Activated naive CD4-positive, alpha-beta T cell (primary cell): ENCODE measurements around the gene POLR2A.

Experiments used
- DNase-seq, 4 experiments: peaks; one replicate each; lab custom pipeline; 2025; lab: John Stamatoyannopoulos, UW

POLR2A gene

GRCh38 chr17:7484067-7484918 lies at the start of gene POLR2A:
Gene POLR2A, plus strand, starts transcription at chr17:7484366.
- peak; percentile 98 to 99 (median 98) for DNase-seq

GRCh38 chr17:7435676-7436555 lies 48.2 kb upstream of the POLR2A start:
- DNase-seq, result peak in 3 of 4 experiments; percentile 43 to 65 (median 54)

- peak; percentile 43 to 82 (median 58) for DNase-seq
Observed at GRCh38 chr17:7436556-7437368, 47.4 kb upstream of the POLR2A start.

DNA sequence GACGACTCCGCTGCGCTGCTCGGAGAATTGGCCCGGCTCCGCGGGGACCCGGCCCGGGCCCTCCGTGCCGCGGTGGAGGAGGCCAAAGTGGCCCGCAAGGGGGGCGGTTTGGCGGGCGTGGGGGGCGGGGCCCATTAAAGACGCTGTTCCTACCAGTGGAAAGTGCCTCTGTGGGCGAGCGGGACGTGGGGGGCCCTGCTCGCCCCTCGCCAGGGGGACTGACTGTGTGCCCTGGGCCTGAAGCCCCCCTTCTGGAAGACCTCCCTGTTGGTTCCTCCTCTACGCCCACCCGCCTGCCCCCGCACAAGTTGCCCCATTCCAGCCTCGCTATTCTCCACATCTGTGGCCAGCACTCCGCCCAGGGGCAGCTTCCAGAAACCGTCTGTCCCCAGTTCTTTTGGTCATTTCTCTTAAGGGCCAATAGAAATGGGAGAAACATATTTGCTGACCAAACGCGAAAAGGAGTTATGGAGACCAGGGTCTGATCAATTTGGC lies 46.8 kb upstream of the POLR2A start:
- DNase-seq, result peak in 1 of 4 experiments; percentile 43

GRCh38 chr17:7437950-7438614 lies 46.1 kb upstream of the POLR2A start:
- peak in 3 of 4 experiments; percentile 13 to 64 (median 20) for DNase-seq

DNA sequence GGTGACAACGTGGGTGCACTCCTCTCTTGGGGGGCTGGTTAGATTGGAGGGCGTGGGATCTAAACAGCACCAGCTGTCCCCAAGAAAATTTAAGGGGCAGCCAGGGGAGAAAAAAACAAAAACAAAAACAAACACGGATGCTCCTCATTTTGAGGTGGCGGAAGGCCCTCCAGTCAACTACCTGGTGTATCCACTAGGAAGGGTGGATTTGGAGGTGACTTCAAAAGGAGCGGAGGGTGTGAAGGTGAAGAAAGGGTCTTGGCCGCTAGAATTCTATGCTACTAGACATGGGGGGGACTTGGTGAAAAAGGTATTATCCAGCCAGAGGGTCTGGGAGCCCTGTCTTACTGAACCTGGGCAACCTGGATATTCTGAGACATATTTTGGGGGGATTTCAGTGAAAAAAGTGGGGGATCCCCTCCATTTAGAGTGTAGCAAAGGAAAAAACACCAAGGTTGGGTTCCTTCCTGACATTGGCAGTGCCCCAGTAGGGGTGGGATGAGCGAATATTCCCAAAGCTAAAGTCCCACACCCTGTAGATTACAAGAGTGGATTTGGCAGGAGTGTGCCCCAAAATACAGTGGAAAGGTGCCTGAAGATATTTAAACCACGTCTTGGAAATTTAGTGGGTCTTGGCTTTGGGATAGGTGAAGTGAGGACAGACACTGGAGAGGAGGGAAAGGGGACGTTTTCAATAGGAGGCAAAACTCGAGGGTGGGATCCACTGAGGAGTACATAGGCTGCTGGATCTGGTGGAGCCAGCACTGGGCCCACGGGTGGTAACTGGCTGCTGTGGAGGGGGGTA lies 45.3 kb upstream of the POLR2A start:
- DNase-seq, result no peak

- no peak for DNase-seq
Observed at GRCh38 chr17:7439462-7440112, 44.6 kb upstream of the POLR2A start, which contains the start of gene FGF11. Gene FGF11, plus strand, starts transcription at chr17:7439512. Its CDS starts 109 bp downstream, at chr17:7439621.

DNA sequence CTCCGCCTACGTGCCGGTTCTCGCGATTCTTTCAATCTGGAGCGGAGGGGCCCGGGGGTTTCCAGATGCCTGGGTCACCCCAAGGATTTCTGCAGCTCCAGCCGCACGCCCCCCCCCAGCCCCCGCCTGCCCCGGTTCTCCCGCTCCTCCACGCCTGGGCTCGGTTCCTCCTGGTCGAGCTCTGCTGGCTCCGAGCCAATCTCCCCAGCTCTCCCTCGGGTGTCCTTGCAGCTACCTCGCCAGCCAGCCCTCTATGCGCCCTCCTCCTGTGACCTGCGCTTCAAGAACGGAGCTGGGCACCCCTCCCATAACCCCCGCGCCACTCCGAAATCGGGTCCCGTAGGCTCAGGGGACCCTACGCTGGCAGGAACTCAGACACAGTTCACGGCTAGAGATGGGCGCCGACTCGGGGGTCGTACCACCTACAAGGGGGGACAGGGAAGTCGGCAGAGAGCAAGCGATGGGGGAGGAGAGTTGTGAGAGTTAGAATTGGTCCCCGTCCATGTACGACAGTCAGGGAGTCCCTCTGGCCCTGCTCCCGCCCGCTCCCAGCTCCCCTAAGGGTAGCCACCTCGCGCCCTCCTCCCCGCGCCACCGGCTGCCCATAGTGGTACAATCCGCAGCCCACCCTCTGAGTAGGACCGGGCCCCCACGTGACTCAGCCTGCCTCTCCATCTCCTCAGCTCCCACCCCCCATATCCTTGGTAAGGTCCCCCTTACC lies 43.9 kb upstream of the POLR2A start:
- DNase-seq, result no peak

GRCh38 chr17:7440834-7441195 lies 43.4 kb upstream of the POLR2A start:
- DNase-seq, result no peak

GRCh38 chr17:7441266-7441665 lies 42.9 kb upstream of the POLR2A start:
- DNase-seq, result no peak

DNA sequence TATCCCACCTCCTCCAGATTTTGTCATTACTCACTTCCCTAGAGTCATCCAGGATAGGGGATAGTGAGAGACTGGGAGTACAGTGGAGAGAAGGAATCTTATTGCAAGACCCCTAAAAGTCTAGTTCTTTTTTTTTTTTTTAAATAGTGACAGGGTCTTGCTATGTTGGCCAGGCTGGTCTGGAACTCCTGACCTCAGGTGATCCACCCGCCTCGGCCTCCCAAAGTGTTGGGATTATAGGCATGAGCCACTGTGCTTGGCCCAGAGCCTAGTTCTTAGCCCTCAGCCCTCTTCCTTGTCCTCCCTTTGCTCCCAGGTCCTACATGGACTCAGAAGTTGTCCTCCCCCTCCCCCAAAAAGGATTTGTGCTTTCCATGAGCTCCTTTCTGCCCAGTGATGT lies 42.0 kb upstream of the POLR2A start:
- no peak for DNase-seq

DNA sequence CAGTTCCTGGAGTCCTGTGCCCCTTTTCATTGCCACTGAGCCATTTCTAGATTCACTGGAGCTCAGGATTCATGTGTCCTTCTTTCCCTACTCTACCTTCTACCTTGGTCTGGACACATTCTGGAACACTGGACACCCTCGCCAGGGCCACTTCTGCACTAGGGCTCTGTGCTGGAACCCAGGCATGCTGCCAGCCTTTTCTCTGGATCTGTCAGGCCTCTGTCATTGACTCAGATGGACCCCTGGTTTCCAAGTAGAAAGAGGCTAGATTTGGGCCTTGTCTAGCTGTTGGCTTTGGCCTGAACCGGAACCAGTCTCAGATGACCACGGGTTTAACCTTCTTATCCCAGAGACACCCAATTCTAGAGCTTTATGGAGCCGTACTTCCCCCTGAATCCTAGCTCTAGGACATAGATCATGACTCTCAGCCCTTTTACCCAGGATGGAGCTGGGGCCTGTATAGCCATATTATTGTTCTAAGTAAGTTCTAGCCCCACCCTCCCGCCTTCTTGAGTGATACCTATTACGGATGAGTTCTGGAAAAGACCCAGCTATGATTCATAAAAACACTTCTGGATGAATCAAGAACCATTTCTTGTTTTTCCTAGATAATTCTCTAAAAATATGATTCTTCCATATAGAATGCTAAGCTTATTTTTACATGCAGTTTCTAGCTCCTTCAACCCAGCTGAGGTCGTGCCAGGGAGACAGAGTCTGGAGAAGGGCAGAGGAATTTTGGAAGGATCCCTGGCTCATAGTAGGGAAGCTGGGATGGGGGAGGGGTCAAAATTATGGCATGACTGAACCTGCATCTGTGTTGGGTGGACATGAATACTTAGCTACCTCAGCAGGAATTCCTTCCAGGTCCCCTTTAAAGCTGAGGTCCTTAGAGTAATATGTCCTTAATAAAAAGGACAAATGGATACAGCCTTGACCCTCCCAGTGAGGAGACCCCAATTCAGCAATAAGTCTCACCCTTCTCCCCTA lies 40.4 kb upstream of the POLR2A start:
- DNase-seq, result no peak

DNA sequence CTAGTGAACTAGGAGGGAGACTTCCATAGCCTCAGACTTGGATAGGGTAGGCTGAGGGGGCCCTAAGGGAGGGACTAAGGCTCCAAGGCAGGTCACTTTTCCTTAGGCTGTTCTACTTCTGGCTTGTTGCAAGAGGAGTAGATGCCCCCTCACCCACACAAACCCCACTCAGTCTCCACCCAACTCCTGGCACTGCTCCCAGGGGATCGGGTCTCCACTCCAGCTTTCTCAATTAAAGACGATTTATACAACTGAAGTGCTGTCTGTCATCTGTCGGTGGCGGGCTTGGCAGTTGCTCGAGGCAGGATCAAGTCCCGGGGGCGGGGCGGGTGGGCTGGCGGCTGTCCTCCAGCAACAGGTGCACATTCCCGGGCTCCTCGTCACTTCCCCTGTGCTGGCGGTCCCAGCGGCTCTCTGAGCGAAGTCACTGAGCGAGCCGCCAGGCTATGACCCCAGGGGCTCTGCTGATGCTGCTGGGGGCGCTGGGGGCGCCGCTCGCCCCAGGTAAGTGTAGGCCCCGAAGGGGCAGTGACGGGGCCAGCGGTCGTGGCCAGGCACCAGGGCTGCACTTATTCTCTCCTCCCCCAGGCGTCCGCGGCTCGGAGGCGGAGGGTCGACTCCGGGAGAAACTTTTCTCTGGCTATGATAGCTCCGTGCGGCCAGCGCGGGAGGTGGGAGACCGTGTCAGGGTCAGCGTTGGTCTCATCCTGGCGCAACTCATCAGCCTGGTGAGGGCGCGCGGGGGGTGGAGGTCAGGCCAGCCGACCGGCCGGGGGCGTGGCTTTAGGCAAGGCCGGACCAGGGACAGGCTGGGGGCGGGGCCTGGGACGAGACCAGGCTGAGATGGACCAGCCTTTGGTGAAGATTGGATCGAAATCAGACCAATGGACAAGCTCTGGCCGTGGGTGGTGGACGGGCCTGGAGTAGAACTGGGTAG lies 39.2 kb upstream of the POLR2A start, which contains the start of gene CHRNB1:
TSS of gene CHRNB1 (plus strand) at position 380 of the 937 bp plus-strand sequence. CDS start at position 447, 67 bp downstream.
- DNase-seq, result no peak

- peak in 1 of 4 experiments; percentile 20 for DNase-seq
Observed at GRCh38 chr17:7445619-7445968, 38.6 kb upstream of the POLR2A start.

DNA sequence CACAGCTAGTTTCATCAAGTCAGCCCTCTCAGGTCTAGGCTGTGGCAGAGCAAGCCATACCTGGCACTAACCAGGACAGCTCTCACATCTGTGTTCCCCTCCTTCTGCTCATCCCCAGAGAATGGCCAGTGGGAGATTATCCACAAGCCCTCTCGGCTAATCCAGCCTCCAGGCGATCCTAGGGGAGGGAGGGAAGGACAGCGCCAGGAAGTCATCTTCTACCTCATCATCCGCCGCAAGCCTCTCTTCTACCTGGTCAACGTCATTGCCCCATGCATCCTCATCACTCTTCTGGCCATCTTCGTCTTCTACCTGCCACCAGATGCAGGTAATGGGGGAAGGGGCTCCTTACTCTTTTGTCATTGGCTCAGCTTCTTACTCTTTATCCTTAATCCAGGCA lies 35.7 kb upstream of the POLR2A start:
- no peak for DNase-seq

GRCh38 chr17:7459961-7460545 lies 24.1 kb upstream of the POLR2A start:
- DNase-seq, result no peak
